GM21825 (cell line): ENCODE measurements around the gene SYNGR1.
A peak's percentile ranks its signal among the peaks of the same experiment; 100 is the strongest.

Experiments
- ATAC-seq: cut with Tn5 transposase; IDR thresholded peaks from one replicate; pipeline ENCODE4 v1.9.1; 2021; ENCODE audit warnings: mild to moderate bottlenecking, moderate library complexity; ENCODE audit not compliant: unreplicated experiment

SYNGR1 gene

DNA sequence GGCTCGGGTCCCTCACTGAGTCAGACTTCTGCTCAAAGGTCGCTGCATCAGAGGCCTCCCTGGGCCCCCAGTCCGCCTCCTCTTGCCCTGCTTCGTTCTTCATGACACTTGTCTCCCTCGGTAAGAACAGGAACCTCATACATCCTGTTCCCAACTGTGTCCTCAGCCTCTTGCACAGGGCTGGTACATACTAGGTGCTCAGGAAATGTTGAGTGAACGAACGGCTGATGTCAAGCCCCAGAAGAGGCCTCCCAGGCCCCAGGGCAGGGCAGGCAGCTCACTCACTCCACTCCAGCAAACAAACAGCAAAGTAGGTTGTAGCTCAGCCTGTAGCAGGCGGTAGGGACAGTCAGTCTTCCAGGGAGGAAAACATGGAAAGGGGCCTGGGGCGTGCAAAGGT is 17.2 kb downstream of the SYNGR1 start:
- ATAC-seq = no peak

DNA sequence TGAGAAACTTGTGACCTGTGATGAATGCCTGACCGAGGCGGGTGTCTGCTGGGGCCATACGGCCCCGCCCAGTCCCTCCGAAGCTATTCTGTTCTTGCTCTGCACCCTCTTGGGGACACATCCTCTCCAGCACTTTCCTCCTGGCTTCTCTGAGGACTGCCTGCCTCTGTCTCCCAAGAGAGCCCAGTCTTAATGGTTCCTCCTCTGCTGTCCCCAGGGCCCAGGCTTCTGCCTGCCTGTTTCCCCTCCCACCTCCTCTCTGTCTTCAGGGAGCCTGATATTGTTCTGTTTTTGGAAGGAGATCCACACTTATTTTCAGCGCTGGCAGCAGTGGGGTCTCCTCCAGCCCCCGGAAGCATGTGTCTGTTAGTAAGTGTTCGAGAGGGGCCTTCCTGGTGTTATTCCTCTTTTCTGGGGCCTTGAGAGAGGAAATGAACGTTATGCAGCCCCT is 18.7 kb downstream of the SYNGR1 start:
- ATAC-seq = no peak

DNA sequence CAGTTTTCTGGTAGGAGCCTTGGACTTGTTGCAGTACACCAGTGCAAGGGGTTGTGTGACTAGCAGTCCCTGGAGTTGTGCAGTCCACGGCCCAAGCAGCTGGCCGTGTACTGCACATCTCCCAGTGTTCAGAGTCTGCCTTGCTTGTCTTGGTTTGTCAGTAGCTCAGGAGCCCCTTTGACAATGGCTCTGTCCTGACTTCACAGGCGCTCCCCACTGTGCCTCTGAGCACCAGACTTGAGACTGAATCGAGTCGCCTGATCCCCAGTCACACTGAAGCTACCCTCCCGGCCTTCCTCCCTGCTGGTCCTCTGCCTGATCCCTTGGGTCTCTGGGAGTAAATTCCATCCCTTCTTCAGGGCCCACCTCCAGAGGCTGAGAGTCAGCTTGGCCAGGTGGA is 19.4 kb downstream of the SYNGR1 start:
- ATAC-seq = no peak

DNA sequence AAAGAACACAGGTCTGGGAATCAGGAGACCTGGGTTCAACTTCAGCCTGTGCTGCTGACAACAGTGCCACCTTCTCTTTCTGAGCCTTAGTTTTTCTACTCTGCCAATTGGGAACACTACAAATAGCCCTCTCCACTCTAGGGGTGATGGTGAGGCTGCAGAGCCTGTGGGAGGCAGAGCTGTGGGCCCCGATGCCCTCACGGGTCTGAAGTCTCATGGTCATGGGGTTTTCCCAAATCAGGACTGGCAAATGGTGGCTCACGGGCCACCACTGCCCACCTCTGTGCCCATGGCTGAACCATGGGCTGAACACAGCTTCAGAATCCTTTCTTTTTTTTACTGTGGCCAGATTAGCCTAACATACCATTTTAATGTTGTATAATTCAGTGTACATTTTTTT is 19.8 kb downstream of the SYNGR1 start:
- ATAC-seq = no peak

DNA sequence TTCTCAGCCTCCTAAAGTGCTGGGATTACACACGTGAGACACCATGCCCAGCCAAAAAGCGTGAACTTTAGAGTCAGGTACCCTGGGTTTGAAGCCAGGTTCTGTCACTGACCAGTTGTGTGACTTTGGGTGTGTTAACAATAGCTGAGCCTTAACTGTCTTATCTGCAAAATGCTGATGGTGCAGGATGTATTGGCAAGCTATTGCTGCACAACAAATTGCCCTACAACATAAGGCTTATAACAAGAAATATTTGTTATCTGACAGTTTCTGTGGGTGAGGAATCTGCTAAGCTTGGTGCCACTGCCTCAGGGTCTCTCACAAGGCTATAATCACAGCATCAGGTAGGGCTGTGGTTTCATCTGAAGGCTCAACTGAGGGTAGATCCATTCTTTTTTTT is 21.9 kb downstream of the SYNGR1 start:
- no peak for ATAC-seq

DNA sequence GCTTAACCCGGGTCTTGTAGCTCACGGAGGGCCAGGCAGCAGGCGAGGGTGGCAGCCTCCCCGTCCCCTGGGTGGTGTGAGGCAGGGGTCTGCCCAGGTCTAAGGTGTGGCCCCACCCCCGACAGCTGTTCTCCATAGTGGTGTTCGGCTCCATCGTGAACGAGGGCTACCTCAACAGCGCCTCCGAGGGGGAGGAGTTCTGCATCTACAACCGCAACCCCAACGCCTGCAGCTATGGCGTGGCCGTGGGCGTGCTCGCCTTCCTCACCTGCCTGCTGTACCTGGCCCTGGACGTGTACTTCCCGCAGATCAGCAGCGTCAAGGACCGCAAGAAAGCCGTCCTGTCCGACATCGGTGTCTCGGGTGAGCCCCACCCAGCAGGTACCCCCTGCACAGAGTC is 24.4 kb downstream of the SYNGR1 start:
- ATAC-seq = no peak

DNA sequence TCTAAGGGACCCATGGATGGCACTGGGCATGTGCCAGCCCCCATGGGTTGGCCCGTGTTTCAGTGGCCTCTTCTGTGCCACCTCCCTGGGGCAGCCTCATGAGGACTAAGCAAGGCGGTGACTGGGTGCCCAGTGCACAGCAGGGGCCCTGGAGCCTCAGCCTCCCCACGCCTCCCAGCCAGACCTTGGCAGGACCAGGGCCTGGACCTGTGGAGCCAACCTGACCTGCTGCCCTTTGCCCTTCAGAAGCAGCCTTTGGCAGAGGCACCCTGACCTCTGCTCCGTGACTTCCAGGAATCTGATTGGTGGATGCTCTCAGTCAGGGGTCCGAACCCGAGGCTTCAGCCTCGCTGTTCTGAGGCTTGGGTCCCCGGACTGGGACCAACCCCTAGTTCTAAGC is 25.0 kb downstream of the SYNGR1 start:
- no peak for ATAC-seq

DNA sequence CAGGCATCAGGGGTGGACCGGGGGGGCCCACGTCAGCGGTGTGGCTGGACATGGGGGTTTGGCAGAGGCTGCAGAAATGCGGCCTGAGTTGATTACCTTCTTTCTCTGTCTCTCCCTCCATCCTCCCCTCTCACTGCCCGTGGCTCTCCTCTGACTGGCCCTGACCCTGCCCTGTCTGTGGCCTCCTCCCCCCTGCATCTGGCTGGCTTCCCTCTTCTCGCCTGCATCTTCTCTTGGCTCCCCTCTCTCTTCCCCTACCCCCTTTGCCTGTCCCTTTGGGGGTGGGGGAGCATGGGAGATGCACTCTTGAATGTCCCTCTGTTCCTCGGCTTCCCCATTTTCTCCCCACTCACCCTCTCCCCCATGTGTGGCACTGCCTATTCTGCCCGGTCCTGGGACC is 25.9 kb downstream of the SYNGR1 start:
- no peak for ATAC-seq

DNA sequence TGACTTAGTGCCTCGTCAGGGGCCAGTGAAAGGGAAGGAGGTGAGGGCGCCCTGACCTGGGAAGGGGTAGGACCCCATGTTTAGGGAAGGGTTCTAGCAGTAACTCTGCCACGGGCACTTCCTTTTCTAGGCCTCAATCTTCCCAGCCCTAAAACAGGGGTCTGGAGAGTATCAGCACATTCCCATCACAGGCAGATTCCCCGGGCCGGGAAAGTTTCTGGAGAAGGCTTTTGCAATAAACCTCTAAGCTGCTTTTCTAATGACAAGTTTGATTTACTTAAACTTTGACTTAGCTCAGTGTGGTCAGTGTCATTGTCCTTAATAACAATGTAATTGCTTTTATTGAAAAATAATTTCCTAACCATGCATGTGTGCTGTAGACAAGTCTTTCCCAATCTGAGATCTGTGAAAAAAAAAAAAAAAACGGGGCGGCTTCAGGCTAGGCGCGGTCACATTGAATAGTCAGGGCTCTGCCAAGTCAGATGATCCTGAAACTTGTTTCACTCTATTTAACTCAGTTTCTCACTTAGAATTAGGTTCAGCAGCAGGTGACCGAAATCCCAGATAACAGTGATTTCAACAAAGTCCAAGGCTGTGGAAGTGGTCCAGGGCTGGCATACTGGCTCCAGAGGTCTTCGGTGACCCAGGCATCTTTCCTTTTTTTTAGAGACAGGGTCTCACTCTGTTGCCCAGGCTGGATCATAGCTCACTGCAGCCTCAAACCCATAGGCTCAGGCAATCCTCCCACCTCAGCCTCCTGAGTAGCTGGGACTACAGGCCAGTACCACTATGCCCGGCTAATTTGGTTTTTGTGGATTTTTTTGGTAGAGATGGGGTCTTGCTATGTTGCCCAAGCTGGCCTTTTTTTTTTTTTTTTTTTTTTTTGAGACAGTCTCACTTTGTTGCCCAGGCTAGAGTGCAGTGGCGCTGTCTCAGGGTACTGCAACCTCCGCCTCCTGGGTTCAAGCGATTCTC is 30.3 kb downstream of the SYNGR1 start:
- ATAC-seq = no peak

DNA sequence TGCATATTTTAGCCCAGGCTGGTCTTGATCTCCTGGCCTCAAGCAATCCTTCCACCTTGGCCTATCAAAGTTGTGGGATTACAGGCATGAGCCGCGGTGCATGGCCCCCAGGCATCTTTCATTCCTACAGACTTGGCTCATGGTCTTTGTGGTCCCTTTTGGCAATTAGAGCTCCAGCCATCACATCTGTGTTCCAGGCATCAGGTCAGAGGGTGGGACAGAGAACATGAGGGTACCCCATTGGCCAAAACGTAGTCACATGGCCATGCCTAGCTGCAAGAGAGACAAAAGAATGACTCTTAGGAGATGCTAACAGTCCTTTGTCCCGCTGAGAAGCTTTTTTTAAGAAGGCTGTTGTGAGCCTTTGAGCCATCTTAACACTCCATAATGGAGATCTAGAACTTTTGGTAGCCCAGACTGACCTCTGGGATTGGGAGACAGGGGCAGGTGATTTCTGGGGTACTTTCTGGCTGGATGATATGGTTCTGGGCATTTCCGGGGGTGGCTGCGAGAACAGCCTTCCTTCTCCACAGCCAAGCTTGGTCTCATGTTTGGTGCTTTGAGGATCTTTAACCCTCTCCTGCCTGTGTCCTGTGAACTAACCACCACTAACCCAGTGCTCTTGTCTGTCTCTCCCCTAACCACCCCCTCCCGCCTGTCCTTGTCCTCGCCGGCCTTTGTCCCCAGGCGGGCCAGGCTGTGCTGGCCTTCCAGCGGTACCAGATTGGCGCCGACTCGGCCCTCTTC is 31.4 kb downstream of the SYNGR1 start:
- no peak for ATAC-seq

DNA sequence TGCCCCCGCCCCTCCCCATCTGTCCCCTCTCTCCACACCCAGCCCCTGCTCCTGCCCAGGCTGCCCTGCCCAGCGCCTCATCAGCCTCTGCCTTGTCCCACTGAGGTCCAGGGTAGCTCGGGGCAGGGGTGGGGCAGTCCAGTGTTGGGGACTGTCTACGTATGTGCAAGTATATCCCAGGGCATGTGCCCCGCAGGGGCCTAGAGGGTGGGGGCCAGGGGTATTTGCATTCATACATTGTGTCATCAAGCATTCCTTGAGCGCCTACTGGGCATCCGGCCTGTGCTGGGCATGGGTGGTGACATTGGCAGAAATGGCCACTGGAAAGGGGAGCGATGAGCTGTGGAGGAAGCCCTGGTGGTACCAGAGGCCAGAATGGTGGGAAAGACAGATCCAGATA is 32.1 kb downstream of the SYNGR1 start:
- no peak for ATAC-seq

DNA sequence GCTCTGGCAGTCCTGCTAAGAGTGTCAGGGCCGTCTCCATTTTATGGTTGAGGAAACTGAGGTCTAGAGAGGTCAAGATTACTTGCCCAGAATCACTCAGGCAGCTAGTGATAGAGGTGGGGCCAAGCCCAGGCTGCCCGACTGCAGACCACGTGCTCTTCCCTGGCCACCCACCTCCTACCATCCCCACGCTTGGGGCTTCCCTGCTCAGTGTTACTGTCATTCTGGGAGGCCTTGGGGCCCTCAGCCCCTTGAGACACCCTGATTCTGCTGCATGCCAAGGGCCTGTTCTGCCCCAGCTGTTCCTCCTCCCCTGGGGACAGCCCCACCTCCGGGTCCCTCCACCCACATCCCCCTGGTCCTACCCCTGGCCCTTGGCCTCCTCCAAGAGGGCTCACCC is 32.6 kb downstream of the SYNGR1 start:
- ATAC-seq = peak; percentile 41

DNA sequence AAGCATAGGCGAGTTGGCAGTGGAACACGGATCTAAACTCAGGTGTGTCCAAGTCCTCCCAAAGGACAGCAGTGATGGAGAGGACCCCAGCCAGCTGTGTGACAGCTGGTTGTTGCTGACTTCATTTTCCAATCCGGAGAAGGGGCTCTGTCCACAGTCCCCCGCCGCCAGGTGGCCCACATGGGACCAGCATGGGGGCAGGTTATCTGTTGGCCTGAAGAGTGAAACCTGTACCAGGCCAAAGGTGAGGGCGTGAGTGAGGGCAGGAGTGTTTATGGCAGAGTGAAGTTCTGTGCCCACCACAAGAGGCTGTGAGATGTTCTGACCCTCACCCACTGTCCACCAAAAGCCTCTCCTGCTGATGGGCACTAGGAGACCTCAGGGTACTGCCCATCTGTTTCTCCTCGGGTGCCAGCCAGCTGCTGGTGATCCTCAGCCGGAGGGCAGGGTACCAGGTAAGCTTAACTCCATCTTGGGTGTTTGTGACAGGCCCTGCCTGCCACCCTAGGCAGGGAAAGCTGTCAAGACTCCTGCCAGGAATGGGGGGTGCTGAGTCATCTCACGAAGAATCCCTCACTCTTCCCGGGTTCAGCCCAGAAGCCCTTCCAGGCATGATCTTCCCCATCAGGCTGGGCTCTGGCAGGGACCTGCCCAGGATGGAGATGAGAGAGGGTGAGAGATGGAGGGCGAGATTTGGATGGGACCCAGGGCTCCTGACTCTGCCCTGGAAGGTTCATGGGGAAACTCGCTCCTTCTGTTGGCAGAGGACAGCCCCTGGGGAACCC is 34.2 kb downstream of the SYNGR1 start:
- ATAC-seq = no peak

DNA sequence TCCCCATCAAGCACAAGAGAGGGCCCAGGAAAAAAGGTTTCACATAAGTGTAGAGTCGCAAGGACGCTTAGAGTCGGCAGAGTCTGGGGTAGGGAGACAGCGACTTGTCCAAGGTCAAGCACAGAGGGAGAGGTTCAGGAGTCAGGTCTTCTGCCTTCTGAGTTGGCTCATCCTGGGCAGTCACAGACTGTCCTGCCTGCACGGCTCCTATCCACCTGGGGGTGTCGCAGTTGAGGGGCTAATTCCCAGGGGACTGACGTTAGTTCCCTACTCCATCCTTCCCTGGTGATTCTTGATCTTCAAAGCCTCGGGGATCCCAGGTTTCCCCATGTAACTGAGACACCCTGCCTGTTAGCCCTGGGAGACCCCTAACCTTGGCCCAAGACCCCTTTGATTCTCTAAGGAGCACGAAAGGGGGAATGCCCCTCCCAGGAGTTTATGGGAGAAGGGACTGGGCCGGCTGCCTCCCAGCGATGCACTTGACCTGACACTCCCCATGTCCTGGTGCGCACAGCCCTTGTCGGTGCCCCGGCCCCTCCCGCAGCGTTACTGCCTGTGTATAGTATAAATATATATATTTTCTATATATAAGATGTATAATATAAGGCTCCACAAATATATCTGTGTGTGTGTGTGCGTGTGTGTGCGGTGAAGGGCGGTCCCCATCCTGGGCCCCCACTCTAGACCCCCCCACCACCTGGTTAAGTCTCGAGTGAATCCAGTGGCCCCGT is 35.1 kb downstream of the SYNGR1 start:
- no peak for ATAC-seq

DNA sequence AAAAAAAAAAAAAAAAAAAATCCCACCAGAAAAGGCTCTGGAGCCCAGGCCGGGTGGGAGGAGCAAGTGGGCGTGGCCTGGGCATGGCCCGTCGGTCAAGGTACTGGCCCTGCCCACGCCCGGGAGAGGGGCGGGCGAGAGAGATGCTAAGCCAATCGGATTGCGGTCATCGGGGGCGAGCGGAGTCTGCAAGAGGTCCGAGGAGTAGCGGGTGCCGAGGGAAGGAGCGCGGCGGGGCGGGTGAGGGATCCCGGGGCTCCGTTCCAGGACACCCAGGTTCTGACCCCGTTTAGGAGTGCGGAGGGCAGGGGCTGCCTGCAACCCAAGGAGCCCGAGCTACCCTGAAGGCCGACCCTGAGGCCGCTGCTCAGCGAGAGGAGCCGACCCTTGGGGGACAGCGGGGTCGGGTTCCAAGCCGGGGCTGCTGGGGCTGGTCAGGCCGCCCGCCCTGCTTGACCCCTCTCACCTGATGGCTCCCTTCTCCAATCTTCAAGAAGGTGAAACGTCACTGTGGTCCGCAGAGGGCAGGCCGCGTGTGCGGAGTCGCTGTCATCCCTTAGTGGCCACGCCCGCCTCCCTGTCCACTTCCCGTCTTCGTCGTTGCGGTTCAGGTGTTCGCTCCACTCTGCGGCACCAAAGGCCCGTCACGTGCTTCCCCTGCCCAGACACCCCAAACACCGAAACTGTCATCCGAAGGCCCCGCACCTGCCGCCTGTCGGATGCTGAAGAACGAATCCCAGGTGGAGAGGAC is 38.6 kb downstream of the SYNGR1 start:
- ATAC-seq = no peak

DNA sequence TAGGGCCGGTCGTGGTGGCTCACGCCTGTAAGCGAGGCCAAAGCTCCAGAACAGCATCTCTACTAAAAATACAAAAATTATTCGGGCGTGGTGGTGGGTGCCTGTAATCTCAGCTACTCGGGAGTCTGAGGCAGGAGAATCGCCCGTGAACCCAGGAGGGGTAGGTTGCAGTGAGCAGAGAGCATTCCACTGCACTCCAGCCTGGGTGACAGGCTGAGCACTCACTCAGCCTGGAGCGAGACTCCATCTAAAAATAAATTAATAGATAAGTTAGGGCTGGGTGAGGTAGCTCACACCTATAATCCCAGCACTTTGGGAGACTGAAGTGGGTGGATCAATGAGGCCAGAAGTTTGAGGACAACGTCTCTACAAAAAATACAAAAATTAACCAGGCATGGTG is 39.6 kb downstream of the SYNGR1 start:
- ATAC-seq = no peak

DNA sequence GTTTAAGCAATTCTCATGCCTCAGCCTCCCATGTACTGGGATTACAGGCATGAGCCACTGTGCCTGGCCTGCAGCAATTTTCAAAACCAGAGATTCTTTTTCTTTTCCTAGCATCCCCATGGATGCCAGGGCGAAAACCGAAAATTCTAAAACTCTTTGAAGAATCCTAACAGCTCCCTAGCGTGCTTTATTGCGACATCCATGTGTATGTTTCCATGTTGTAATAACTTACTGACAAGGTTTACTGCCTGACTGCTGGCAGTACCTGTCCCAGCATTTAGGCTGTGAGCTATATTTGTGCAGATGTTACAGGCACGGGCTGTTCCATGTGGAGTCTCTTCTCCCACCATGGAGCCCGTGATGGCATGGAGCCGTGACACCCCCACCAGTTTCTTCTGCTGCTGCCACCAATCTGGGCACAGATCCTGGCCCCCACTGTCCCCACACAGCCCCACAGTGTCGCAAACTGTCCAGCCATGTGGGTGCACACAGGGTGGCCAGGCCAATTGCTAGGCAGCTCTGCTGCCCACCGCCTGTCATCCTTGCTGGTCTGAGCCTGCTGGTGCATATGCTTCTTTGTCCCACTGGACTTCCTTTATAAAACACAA is 42.7 kb downstream of the SYNGR1 start:
- ATAC-seq = no peak

DNA sequence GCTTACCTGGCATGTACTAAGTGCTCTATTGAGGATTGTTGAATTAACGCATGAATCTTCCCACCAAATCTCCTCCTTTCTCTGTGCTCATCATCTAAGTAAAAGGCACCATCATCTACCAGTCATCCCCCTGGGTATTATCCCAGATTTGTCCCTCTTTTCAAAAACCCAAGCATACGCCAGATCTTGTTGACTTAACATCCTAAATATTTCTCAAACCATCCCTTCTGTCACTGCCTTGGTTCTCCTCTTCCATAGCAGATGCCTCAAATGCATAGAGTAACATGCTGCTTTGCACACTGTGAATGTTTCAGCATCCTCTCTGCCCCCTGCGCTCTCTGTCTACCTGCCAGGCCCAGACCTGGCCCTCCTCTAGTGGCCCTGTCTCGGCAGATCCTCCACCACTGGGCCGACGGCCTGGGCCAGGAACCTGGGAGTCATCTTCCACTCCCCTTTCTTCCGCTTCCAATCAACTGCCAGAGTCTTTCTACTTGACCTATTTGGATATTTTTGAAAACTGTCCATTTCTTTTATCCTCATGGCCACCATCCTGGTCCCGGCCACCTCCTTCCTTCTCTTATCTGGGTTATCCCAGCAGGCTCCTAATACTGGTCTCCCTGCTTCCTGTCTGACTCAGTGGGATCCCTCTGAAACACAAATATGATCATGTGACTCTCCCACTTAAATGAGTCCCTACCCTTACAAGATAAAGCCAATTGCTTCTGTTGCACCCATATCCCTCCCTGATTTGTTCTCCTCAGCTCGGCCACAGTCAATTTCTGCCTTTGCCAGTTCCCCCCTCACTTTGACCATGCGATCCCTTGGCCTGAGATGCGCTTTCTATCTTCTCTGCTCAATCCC is 46.4 kb downstream of the SYNGR1 start:
- ATAC-seq = no peak

DNA sequence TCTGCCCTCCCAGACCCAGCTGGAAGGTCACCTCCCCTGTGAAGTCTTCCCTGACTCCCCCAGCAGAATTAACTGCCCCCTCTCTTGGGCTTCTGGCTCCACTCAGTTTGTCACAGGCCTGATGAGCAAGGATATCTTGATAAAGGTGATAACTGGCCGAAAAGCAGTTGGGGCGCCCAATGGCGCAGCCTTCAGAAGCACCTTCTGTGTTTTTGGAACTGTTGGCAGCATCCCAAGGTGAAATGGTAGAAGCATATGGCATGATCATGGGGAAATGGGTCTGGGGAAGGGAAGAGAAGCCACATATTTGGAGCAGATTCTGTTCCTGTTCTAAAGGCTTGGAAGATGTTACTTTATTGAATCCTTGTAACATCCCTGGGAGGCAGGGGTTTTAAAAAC is 47.0 kb downstream of the SYNGR1 start:
- no peak for ATAC-seq
